ENCODE data around the gene HAPLN3.

DNA sequence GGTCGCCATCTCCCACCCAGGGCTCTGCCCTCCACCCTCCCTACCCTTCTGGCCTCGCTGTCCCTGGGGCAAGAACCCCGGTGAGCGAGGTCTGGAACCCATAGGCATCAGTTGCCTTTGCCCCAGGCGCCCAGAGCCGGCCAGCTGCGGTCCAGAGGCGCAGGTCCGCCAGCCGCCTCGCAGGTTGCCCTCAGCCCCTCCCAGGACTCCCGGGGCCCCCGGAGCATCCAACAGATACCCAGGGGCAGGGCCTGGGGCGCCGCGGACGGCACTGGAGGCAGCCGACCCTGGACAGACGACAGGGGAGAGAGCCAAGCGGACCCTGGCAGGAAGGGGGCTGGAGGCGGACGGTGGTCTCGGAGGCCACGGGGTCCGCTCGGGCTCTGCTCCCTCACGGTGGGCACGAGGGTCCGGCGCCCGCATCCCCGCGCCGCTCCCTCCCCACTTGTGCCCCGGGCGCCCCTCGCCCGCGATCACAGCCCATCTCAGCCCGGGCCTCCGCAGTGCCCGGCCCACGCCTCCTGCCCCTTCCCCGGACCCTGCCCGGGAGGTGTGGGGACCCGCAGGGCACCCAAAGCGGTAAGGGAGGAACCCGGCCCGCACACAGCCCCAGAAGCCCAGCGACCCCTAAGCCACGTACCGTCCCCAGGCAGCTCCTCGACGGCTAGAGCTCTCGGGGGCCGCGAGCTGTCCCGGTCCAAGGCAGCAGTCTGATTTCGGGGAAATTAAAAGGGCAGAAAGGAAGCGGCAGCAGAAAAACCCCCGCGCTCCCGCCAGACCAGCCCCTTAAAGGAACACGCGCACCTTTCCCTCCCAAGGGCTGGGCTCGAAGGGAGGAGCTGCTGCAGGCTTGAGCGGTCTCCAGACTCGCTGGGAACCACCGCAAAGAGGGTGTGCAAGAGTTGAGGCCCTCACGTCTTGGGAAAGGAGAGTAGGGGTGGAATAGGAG, at the start of gene HAPLN3:
- TF ChIP-seq EP300 (IDR thresholded peaks at IDR 0.05) = no peak
- TF ChIP-seq, protein P1, sequence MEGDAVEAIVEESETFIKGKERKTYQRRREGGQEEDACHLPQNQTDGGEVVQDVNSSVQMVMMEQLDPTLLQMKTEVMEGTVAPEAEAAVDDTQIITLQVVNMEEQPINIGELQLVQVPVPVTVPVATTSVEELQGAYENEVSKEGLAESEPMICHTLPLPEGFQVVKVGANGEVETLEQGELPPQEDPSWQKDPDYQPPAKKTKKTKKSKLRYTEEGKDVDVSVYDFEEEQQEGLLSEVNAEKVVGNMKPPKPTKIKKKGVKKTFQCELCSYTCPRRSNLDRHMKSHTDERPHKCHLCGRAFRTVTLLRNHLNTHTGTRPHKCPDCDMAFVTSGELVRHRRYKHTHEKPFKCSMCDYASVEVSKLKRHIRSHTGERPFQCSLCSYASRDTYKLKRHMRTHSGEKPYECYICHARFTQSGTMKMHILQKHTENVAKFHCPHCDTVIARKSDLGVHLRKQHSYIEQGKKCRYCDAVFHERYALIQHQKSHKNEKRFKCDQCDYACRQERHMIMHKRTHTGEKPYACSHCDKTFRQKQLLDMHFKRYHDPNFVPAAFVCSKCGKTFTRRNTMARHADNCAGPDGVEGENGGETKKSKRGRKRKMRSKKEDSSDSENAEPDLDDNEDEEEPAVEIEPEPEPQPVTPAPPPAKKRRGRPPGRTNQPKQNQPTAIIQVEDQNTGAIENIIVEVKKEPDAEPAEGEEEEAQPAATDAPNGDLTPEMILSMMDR (IDR thresholded peaks at IDR 0.05) = no peak

Data from tibial nerve (tissue), 4 donors.